ENCODE data around the gene ASB1.

- TF ChIP-seq CTCF (IDR thresholded peaks at IDR 0.05) (no peak), ZFX (IDR thresholded peaks at IDR 0.05; ENCODE audit: borderline replicate concordance) (no peak)
These were observed 45.2 kb upstream of the ASB1 start for GRCh38 chr2:238381341-238382115.
